ENCODE measurements around the gene MICU1. TPM values are rescaled to one million over a fixed set of nuclear protein-coding genes. Genes with fewer than 3 reads are reported as not detected.

MICU1 gene
- total RNA-seq, 2 experiments from 2014 or later: 27.2 to 33.6 TPM

DNA sequence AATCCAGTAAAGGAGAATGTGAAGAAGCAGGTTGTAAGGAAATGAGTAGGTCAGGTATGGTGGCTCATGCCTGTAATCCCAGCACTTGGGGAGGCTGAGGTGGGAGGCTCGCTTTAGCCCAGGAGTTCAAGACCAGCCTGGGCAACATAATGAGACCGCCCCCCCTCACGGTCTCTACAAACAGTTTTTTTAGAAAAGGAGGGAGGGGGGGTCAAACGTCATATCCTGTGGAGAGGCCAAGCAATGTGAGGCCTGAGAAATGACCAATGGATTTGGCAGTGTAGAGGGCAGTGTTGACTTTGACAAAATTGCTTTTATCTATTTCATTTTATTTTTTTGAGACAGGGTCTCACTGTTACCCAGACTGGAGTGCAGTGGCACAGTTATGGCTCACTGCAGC, 268.9 kb downstream of the MICU1 start:
- Histone ChIP-seq H3K36me3 (ENCODE audit: insufficient read depth, low read length) (no peaks in the 10 kb centered on the region; the same call in 1 of the 2 replicates), H3K9me2 (ENCODE audit: insufficient read depth, low read length) (no peaks in the 10 kb centered on the region), H4K20me1 (ENCODE audit: insufficient read depth, low read length) (no peaks in the 10 kb centered on the region), H2AFZ (ENCODE audit: low read length) (no peak overlapping the region), H3K4me3 (ENCODE audit: low read depth, low read length, poor library complexity, severe bottlenecking) (no peak overlapping the region), H3K27ac (ENCODE audit: low read depth, low read length, poor library complexity, severe bottlenecking) (no peak overlapping the region), H3K4me2 (ENCODE audit: low read length) (no peak overlapping the region), H3K4me1 (ENCODE audit: insufficient read depth, low read length, poor library complexity, severe bottlenecking) (peaks cover 12% of the 10 kb centered on the region), H3K79me2 (ENCODE audit: insufficient read depth, low read depth, low read length) (peaks cover 24% of the 10 kb centered on the region), H3K9me3 (ENCODE audit: low read length) (no peaks in the 10 kb centered on the region)
- CTCF ChIA-PET (ENCODE audit: unreplicated experiment): no interaction called here
- TF ChIP-seq, protein P1, sequence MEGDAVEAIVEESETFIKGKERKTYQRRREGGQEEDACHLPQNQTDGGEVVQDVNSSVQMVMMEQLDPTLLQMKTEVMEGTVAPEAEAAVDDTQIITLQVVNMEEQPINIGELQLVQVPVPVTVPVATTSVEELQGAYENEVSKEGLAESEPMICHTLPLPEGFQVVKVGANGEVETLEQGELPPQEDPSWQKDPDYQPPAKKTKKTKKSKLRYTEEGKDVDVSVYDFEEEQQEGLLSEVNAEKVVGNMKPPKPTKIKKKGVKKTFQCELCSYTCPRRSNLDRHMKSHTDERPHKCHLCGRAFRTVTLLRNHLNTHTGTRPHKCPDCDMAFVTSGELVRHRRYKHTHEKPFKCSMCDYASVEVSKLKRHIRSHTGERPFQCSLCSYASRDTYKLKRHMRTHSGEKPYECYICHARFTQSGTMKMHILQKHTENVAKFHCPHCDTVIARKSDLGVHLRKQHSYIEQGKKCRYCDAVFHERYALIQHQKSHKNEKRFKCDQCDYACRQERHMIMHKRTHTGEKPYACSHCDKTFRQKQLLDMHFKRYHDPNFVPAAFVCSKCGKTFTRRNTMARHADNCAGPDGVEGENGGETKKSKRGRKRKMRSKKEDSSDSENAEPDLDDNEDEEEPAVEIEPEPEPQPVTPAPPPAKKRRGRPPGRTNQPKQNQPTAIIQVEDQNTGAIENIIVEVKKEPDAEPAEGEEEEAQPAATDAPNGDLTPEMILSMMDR (conservative IDR thresholded peaks at IDR 0.05; ENCODE audit: low read length): no peak
- no peak for TF ChIP-seq EZH2phosphoT487 (IDR thresholded peaks at IDR 0.05; ENCODE audit: borderline replicate concordance, low read depth, low read length)
- no TSS peak for BruUV-seq (replicated peaks)
- POLR2A ChIA-PET: no interaction called here
- DNase-seq (ENCODE audit: low spot score): no peak
- intact Hi-C loops (cut with micrococcal nuclease; ENCODE audit: unreplicated experiment): no loop called here

DNA sequence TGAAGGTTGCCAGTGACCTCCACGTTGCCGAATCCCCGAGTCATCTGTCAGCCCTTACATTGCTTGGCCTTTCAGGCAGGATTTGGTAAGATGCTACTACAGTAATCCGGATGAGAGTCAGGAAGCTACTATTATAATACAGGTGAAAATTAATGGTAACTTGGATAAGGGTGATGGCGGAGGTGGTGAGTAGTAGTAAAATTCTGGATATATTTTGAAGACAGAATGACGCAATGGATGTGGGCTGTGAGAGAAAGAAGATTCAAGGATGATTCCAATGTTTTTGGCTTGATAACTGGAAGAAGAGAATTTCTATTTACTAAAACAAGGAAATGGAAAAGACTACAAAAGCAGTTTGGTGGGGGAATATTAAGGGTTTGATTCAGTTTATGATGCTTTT, 269.8 kb downstream of the MICU1 start:
- TF ChIP-seq, protein P1 (conservative IDR thresholded peaks at IDR 0.05; ENCODE audit: low read length): no peak
- TF ChIP-seq EZH2phosphoT487 (IDR thresholded peaks at IDR 0.05; ENCODE audit: borderline replicate concordance, low read depth, low read length): no peak
- Histone ChIP-seq H3K4me3 (ENCODE audit: low read depth, low read length, poor library complexity, severe bottlenecking) (no peak overlapping the region), H2AFZ (ENCODE audit: low read length) (no peak overlapping the region), H3K27ac (ENCODE audit: low read depth, low read length, poor library complexity, severe bottlenecking) (no peak overlapping the region), H3K4me2 (ENCODE audit: low read length) (no peak overlapping the region), H3K9me3 (ENCODE audit: low read length) (no peaks in the 10 kb centered on the region), H3K36me3 (ENCODE audit: insufficient read depth, low read length) (no peaks in the 10 kb centered on the region; the same call in 1 of the 2 replicates), H4K20me1 (ENCODE audit: insufficient read depth, low read length) (no peaks in the 10 kb centered on the region), H3K79me2 (ENCODE audit: insufficient read depth, low read depth, low read length) (peaks cover 24% of the 10 kb centered on the region), H3K9me2 (ENCODE audit: insufficient read depth, low read length) (no peaks in the 10 kb centered on the region), H3K4me1 (ENCODE audit: insufficient read depth, low read length, poor library complexity, severe bottlenecking) (peaks cover 12% of the 10 kb centered on the region)
- ChIA-PET POLR2A (no interaction called here), CTCF (ENCODE audit: unreplicated experiment) (no interaction called here)
- no TSS peak for BruUV-seq (replicated peaks)
- intact Hi-C loops (cut with micrococcal nuclease; ENCODE audit: unreplicated experiment): no loop called here
- DNase-seq (ENCODE audit: low spot score): no peak

DNA sequence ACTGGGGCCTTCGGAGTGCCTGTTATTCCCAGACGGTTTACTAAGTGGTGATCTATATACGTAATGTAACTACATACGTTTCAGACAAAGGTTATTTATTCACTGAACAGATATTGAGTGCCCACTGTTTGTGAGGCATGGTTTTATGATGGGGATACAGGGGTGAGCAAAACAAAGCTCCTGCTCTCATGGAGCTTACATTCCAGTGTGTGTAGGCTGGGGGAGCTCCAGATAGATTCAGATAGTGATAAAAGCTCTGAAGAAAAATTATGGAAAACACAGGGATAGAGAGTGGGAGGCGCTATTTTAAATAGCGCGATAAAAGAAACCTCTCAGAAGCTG, 270.7 kb downstream of the MICU1 start:
- CTCF ChIA-PET (ENCODE audit: unreplicated experiment): no interaction called here
- H3K9me2 ChIP-seq (ENCODE audit: insufficient read depth, low read length): no peaks in the 10 kb centered on the region
- H3K4me2 ChIP-seq (ENCODE audit: low read length): peak overlapping the region; percentile 83
- peak overlapping the region; percentile 82 for H3K27ac ChIP-seq (ENCODE audit: low read depth, low read length, poor library complexity, severe bottlenecking)
- DNase-seq (ENCODE audit: low spot score): no peak
- BruUV-seq (replicated peaks): no TSS peak
- peak overlapping the region; percentile 92 for H2AFZ ChIP-seq (ENCODE audit: low read length)
- peaks cover 24% of the 10 kb centered on the region for H3K79me2 ChIP-seq (ENCODE audit: insufficient read depth, low read depth, low read length)
- H3K9me3 ChIP-seq (ENCODE audit: low read length): no peaks in the 10 kb centered on the region
- intact Hi-C loops (cut with micrococcal nuclease; ENCODE audit: unreplicated experiment): no loop called here
- H3K36me3 ChIP-seq (ENCODE audit: insufficient read depth, low read length): peaks cover 5% of the 10 kb centered on the region; the same call in 1 of the 2 replicates
- peak overlapping the region; percentile 85 for H3K4me3 ChIP-seq (ENCODE audit: low read depth, low read length, poor library complexity, severe bottlenecking)
- no peaks in the 10 kb centered on the region for H4K20me1 ChIP-seq (ENCODE audit: insufficient read depth, low read length)
- POLR2A ChIA-PET: interaction anchor here (0.7 to 1.1 kb wide), 4 partner anchors 91 to 438 kb away, joined by 3 to 6 read pairs (median 3); no protein-coding TSS in a partner anchor
- TF ChIP-seq, protein P1 (conservative IDR thresholded peaks at IDR 0.05; ENCODE audit: low read length): no peak
- TF ChIP-seq EZH2phosphoT487 (IDR thresholded peaks at IDR 0.05; ENCODE audit: borderline replicate concordance, low read depth, low read length): no peak
- peaks cover 12% of the 10 kb centered on the region for H3K4me1 ChIP-seq (ENCODE audit: insufficient read depth, low read length, poor library complexity, severe bottlenecking)

All from OCI-LY7 (cell line).